Measurements from ENCODE around the gene SUSD1.
A peak's percentile ranks its signal among the peaks of the same experiment; 100 is the strongest.

Gene SUSD1

GRCh38 chr9:111994831-111995458 lies 180.2 kb downstream of the SUSD1 start:
- no peaks in the 10 kb centered on the region for H3K79me1 ChIP-seq (replicated peaks; ENCODE audit: low read length, poor library complexity, severe bottlenecking)
- no peak for DNase-seq
- H2BK120ac ChIP-seq (ENCODE audit: low read depth, low read length), result no peak overlapping the region
- no peak overlapping the region for H3K18ac ChIP-seq (ENCODE audit: low read depth in 1 of 2, low read length in 2 of 2)
- H3K27me3 ChIP-seq (ENCODE audit: control insufficient read depth in 1 of 2, insufficient read depth in 1 of 2, low read length in 2 of 2), result no peaks in the 10 kb centered on the region
- no peak overlapping the region for H3K9ac ChIP-seq (ENCODE audit: low read length)
- no peak overlapping the region for H2BK12ac ChIP-seq (ENCODE audit: low read length in 2 of 2)
- no peak overlapping the region for H2BK15ac ChIP-seq (ENCODE audit: low read depth, poor library complexity, severe bottlenecking)
- H3K36me3 ChIP-seq (ENCODE audit: control insufficient read depth in 1 of 2, insufficient read depth in 2 of 2, low read depth in 1 of 2, low read length in 2 of 2), result no peaks in the 10 kb centered on the region
- no peak overlapping the region for H4K91ac ChIP-seq (ENCODE audit: low read length)
- H4K8ac ChIP-seq (ENCODE audit: low read length), result no peak overlapping the region
- no peaks in the 10 kb centered on the region for H3K9me3 ChIP-seq (ENCODE audit: control insufficient read depth, low read length)
- no peak overlapping the region for H3K4ac ChIP-seq (ENCODE audit: low read depth in 1 of 2, low read length in 2 of 2)
- 94% methylated on average over 10 of the region's 10 CpGs for WGBS
- H3K23ac ChIP-seq (ENCODE audit: low read length in 2 of 2), result no peak overlapping the region
- H3K14ac ChIP-seq (ENCODE audit: low read length in 2 of 2), result no peak overlapping the region
- H2BK5ac ChIP-seq (ENCODE audit: low read depth, low read length, poor library complexity, severe bottlenecking), result no peak overlapping the region
- H3K4me2 ChIP-seq (ENCODE audit: low read length, poor library complexity, severe bottlenecking), result no peak overlapping the region
- H3K4me1 ChIP-seq (ENCODE audit: control insufficient read depth, insufficient read depth, low read depth, low read length), result peaks cover 8% of the 10 kb centered on the region
- peak overlapping the region; percentile 94 for H3K27ac ChIP-seq (ENCODE audit: low read length, poor library complexity, severe bottlenecking)
- no peak overlapping the region for H3K4me3 ChIP-seq (ENCODE audit: insufficient read depth in 1 of 2, low read depth in 1 of 2, low read length in 2 of 2)
- no peak overlapping the region for H2AK5ac ChIP-seq (ENCODE audit: low read length, severe bottlenecking)
- H2AFZ ChIP-seq (ENCODE audit: low read depth, low read length), result no peak overlapping the region

GRCh38 chr9:111993319-111993718 lies 181.8 kb downstream of the SUSD1 start:
- peak overlapping the region; percentile 47 for H3K27ac ChIP-seq (ENCODE audit: low read length, poor library complexity, severe bottlenecking)
- no peak overlapping the region for H3K4me2 ChIP-seq (ENCODE audit: low read length, poor library complexity, severe bottlenecking)
- DNase-seq, result no peak
- no peak overlapping the region for H2BK5ac ChIP-seq (ENCODE audit: low read depth, low read length, poor library complexity, severe bottlenecking)
- WGBS, result no CpG with 5 or more reads among the region's 1 CpG
- H3K14ac ChIP-seq (ENCODE audit: low read length in 2 of 2), result no peak overlapping the region
- H2BK120ac ChIP-seq (ENCODE audit: low read depth, low read length), result no peak overlapping the region
- no peaks in the 10 kb centered on the region for H3K9me3 ChIP-seq (ENCODE audit: control insufficient read depth, low read length)
- H3K18ac ChIP-seq (ENCODE audit: low read depth in 1 of 2, low read length in 2 of 2), result no peak overlapping the region
- no peak overlapping the region for H2AFZ ChIP-seq (ENCODE audit: low read depth, low read length)
- H3K79me1 ChIP-seq (replicated peaks; ENCODE audit: low read length, poor library complexity, severe bottlenecking), result no peaks in the 10 kb centered on the region
- no peak overlapping the region for H3K4ac ChIP-seq (ENCODE audit: low read depth in 1 of 2, low read length in 2 of 2)
- H2AK5ac ChIP-seq (ENCODE audit: low read length, severe bottlenecking), result peak overlapping the region; percentile 40
- H3K4me1 ChIP-seq (ENCODE audit: control insufficient read depth, insufficient read depth, low read depth, low read length), result peaks cover 8% of the 10 kb centered on the region
- H4K91ac ChIP-seq (ENCODE audit: low read length), result no peak overlapping the region
- no peak overlapping the region for H3K9ac ChIP-seq (ENCODE audit: low read length)
- H2BK15ac ChIP-seq (ENCODE audit: low read depth, poor library complexity, severe bottlenecking), result no peak overlapping the region
- no peak overlapping the region for H2BK12ac ChIP-seq (ENCODE audit: low read length in 2 of 2)
- H3K4me3 ChIP-seq (ENCODE audit: insufficient read depth in 1 of 2, low read depth in 1 of 2, low read length in 2 of 2), result no peak overlapping the region
- no peaks in the 10 kb centered on the region for H3K27me3 ChIP-seq (ENCODE audit: control insufficient read depth in 1 of 2, insufficient read depth in 1 of 2, low read length in 2 of 2)
- no peaks in the 10 kb centered on the region for H3K36me3 ChIP-seq (ENCODE audit: control insufficient read depth in 1 of 2, insufficient read depth in 2 of 2, low read depth in 1 of 2, low read length in 2 of 2)
- H4K8ac ChIP-seq (ENCODE audit: low read length), result no peak overlapping the region
- no peak overlapping the region for H3K23ac ChIP-seq (ENCODE audit: low read length in 2 of 2)

DNA sequence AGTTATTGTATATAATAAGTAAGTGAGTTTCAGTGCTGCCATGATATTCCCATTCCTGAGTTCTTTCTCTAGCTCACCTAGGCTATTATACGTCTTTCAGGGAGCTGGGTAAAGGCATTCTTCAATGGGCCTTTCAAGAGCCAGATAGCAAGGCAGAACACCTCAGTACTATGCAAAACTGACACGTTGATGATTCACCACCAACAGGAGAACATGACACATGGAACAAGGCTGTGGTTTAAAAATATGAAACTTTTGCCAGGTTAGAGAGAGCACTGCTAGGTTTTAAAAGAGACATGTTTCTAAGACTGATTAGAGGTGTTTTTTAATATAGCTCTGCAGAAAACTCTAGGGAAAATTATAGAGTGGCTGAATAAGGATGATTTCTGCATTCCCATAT lies 182.6 kb downstream of the SUSD1 start:
- H4K91ac ChIP-seq (ENCODE audit: low read length), result no peak overlapping the region

DNA sequence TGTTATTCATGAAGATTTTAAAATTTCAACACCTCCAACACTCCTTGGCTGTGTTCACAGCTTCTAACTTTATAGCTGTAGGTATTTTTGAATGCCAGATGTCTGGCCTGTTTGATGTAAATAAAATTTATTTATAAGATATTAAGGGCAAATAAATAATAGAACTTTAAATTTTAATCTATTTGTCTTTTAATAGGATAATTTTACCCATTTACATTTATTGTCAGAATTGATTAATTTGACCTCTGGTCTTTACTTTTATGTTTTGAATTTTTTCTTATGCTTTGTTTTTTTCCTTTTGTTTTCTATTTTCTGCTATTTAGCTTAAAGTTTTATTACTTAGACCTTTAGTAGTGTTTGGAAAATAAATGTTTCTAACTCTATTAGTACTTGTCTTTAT lies 183.9 kb downstream of the SUSD1 start:
- H4K91ac ChIP-seq (ENCODE audit: low read length), result no peak overlapping the region
- no peak overlapping the region for H2AFZ ChIP-seq (ENCODE audit: low read depth, low read length)
- H2BK12ac ChIP-seq (ENCODE audit: low read length in 2 of 2), result no peak overlapping the region
- no peak overlapping the region for H3K9ac ChIP-seq (ENCODE audit: low read length)
- H3K4ac ChIP-seq (ENCODE audit: low read depth in 1 of 2, low read length in 2 of 2), result no peak overlapping the region
- H3K4me3 ChIP-seq (ENCODE audit: insufficient read depth in 1 of 2, low read depth in 1 of 2, low read length in 2 of 2), result no peak overlapping the region
- peaks cover 8% of the 10 kb centered on the region for H3K4me1 ChIP-seq (ENCODE audit: control insufficient read depth, insufficient read depth, low read depth, low read length)
- no peak overlapping the region for H2BK120ac ChIP-seq (ENCODE audit: low read depth, low read length)
- no peak overlapping the region for H3K18ac ChIP-seq (ENCODE audit: low read depth in 1 of 2, low read length in 2 of 2)
- H3K23ac ChIP-seq (ENCODE audit: low read length in 2 of 2), result no peak overlapping the region
- DNase-seq, result no peak
- H3K36me3 ChIP-seq (ENCODE audit: control insufficient read depth in 1 of 2, insufficient read depth in 2 of 2, low read depth in 1 of 2, low read length in 2 of 2), result no peaks in the 10 kb centered on the region
- no peaks in the 10 kb centered on the region for H3K79me1 ChIP-seq (replicated peaks; ENCODE audit: low read length, poor library complexity, severe bottlenecking)
- no peak overlapping the region for H3K14ac ChIP-seq (ENCODE audit: low read length in 2 of 2)
- H4K8ac ChIP-seq (ENCODE audit: low read length), result no peak overlapping the region
- no peaks in the 10 kb centered on the region for H3K27me3 ChIP-seq (ENCODE audit: control insufficient read depth in 1 of 2, insufficient read depth in 1 of 2, low read length in 2 of 2)
- H3K27ac ChIP-seq (ENCODE audit: low read length, poor library complexity, severe bottlenecking), result no peak overlapping the region
- no peaks in the 10 kb centered on the region for H3K9me3 ChIP-seq (ENCODE audit: control insufficient read depth, low read length)
- no peak overlapping the region for H2BK15ac ChIP-seq (ENCODE audit: low read depth, poor library complexity, severe bottlenecking)
- no peak overlapping the region for H2BK5ac ChIP-seq (ENCODE audit: low read depth, low read length, poor library complexity, severe bottlenecking)
- H3K4me2 ChIP-seq (ENCODE audit: low read length, poor library complexity, severe bottlenecking), result no peak overlapping the region
- no peak overlapping the region for H2AK5ac ChIP-seq (ENCODE audit: low read length, severe bottlenecking)

More for the DNA sequence above, 182.6 kb downstream of the SUSD1 start:
- Histone ChIP-seq H3K14ac (ENCODE audit: low read length in 2 of 2) (no peak overlapping the region), H3K23ac (ENCODE audit: low read length in 2 of 2) (no peak overlapping the region), H2BK15ac (ENCODE audit: low read depth, poor library complexity, severe bottlenecking) (no peak overlapping the region), H2AFZ (ENCODE audit: low read depth, low read length) (no peak overlapping the region), H2BK120ac (ENCODE audit: low read depth, low read length) (no peak overlapping the region), H3K4ac (ENCODE audit: low read depth in 1 of 2, low read length in 2 of 2) (no peak overlapping the region), H2BK5ac (ENCODE audit: low read depth, low read length, poor library complexity, severe bottlenecking) (no peak overlapping the region), H2AK5ac (ENCODE audit: low read length, severe bottlenecking) (no peak overlapping the region), H3K36me3 (ENCODE audit: control insufficient read depth in 1 of 2, insufficient read depth in 2 of 2, low read depth in 1 of 2, low read length in 2 of 2) (no peaks in the 10 kb centered on the region), H3K18ac (ENCODE audit: low read depth in 1 of 2, low read length in 2 of 2) (no peak overlapping the region), H3K9ac (ENCODE audit: low read length) (no peak overlapping the region), H3K79me1 (replicated peaks; ENCODE audit: low read length, poor library complexity, severe bottlenecking) (no peaks in the 10 kb centered on the region), H3K4me1 (ENCODE audit: control insufficient read depth, insufficient read depth, low read depth, low read length) (peaks cover 8% of the 10 kb centered on the region), H2BK12ac (ENCODE audit: low read length in 2 of 2) (no peak overlapping the region), H4K8ac (ENCODE audit: low read length) (no peak overlapping the region), H3K27me3 (ENCODE audit: control insufficient read depth in 1 of 2, insufficient read depth in 1 of 2, low read length in 2 of 2) (no peaks in the 10 kb centered on the region), H3K27ac (ENCODE audit: low read length, poor library complexity, severe bottlenecking) (peak overlapping the region; percentile 24), H3K4me2 (ENCODE audit: low read length, poor library complexity, severe bottlenecking) (no peak overlapping the region), H3K9me3 (ENCODE audit: control insufficient read depth, low read length) (no peaks in the 10 kb centered on the region), H3K4me3 (ENCODE audit: insufficient read depth in 1 of 2, low read depth in 1 of 2, low read length in 2 of 2) (no peak overlapping the region)
- WGBS, result 29% methylated on average over 2 of the region's 2 CpGs
- DNase-seq, result peak; percentile 48
